Measurements from ENCODE around the gene LCN6. TPM values are rescaled to one million over a fixed set of nuclear protein-coding genes. Genes with fewer than 3 reads are reported as not detected.
A peak's percentile ranks its signal among the peaks of the same experiment; 100 is the strongest.

Gene LCN6
- total and polyA plus RNA-seq, 2 of the 13 experiments (the other 11 are each of a cell fraction or from before 2014, with no cell fraction given), result not detected

- TF ChIP-seq, protein P1, sequence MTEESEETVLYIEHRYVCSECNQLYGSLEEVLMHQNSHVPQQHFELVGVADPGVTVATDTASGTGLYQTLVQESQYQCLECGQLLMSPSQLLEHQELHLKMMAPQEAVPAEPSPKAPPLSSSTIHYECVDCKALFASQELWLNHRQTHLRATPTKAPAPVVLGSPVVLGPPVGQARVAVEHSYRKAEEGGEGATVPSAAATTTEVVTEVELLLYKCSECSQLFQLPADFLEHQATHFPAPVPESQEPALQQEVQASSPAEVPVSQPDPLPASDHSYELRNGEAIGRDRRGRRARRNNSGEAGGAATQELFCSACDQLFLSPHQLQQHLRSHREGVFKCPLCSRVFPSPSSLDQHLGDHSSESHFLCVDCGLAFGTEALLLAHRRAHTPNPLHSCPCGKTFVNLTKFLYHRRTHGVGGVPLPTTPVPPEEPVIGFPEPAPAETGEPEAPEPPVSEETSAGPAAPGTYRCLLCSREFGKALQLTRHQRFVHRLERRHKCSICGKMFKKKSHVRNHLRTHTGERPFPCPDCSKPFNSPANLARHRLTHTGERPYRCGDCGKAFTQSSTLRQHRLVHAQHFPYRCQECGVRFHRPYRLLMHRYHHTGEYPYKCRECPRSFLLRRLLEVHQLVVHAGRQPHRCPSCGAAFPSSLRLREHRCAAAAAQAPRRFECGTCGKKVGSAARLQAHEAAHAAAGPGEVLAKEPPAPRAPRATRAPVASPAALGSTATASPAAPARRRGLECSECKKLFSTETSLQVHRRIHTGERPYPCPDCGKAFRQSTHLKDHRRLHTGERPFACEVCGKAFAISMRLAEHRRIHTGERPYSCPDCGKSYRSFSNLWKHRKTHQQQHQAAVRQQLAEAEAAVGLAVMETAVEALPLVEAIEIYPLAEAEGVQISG (CRISPR knock-in tag; IDR thresholded peaks at IDR 0.05), result peak; percentile 45; the same call in 1 of the 2 replicates
- TF ChIP-seq CEBPG (CRISPR knock-in tag; IDR thresholded peaks at IDR 0.05), result peak; percentile 28
- TF ChIP-seq ZFY (CRISPR knock-in tag; IDR thresholded peaks at IDR 0.05), result peak; percentile 59
- peak; percentile 51; the same call in 1 of the 2 replicates for TF ChIP-seq ZNF788 (CRISPR knock-in tag; IDR thresholded peaks at IDR 0.05; ENCODE audit: borderline replicate concordance)
- TF ChIP-seq FOXO1 (CRISPR knock-in tag; IDR thresholded peaks at IDR 0.05), result peak; percentile 67; the same call in 1 of the 2 replicates
- TF ChIP-seq BCL6 (CRISPR knock-in tag; IDR thresholded peaks at IDR 0.05), result peak; percentile 37; the same call in 1 of the 2 replicates
- TF ChIP-seq, protein P2, sequence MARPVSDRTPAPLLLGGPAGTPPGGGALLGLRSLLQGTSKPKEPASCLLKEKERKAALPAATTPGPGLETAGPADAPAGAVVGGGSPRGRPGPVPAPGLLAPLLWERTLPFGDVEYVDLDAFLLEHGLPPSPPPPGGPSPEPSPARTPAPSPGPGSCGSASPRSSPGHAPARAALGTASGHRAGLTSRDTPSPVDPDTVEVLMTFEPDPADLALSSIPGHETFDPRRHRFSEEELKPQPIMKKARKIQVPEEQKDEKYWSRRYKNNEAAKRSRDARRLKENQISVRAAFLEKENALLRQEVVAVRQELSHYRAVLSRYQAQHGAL (CRISPR knock-in tag; IDR thresholded peaks at IDR 0.05; ENCODE audit: not compliant biosample characterization), result peak; percentile 75
- TF ChIP-seq HMG20B (CRISPR knock-in tag; conservative IDR thresholded peaks at IDR 0.05), result peak; percentile 27; the same call in 1 of the 2 replicates
- TF ChIP-seq, protein P3, sequence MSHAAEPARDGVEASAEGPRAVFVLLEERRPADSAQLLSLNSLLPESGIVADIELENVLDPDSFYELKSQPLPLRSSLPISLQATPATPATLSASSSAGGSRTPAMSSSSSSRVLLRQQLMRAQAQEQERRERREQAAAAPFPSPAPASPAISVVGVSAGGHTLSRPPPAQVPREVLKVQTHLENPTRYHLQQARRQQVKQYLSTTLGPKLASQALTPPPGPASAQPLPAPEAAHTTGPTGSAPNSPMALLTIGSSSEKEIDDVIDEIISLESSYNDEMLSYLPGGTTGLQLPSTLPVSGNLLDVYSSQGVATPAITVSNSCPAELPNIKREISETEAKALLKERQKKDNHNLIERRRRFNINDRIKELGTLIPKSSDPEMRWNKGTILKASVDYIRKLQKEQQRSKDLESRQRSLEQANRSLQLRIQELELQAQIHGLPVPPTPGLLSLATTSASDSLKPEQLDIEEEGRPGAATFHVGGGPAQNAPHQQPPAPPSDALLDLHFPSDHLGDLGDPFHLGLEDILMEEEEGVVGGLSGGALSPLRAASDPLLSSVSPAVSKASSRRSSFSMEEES (CRISPR knock-in tag; IDR thresholded peaks at IDR 0.05), result peak; percentile 27
- TF ChIP-seq PHF21A (CRISPR knock-in tag; IDR thresholded peaks at IDR 0.05), result peak; percentile 77
- TF ChIP-seq KDM2A (CRISPR knock-in tag; IDR thresholded peaks at IDR 0.05; ENCODE audit: borderline replicate concordance, low read depth), result peak; percentile 32; the same call in 1 of the 2 replicates
- TF ChIP-seq TP53 (CRISPR knock-in tag; conservative IDR thresholded peaks at IDR 0.05), result 0 out of 2 replicates have a peak, but pooled peaks have one; percentile 39
- peak; percentile 74; the same call in 1 of the 2 replicates for TF ChIP-seq RBFOX2 (IDR thresholded peaks at IDR 0.05; ENCODE audit: low read depth, low read length)
- peak; percentile 27; the same call in 1 of the 2 replicates for TF ChIP-seq ZNF343 (CRISPR knock-in tag; IDR thresholded peaks at IDR 0.05)
- TF ChIP-seq GATA4 (IDR thresholded peaks at IDR 0.05; ENCODE audit: borderline replicate concordance, low read depth), result peak; percentile 85; the same call in 1 of the 2 replicates
- peak; percentile 96 for TF ChIP-seq TBX2 (CRISPR knock-in tag; IDR thresholded peaks at IDR 0.05; ENCODE audit: borderline replicate concordance)
- TF ChIP-seq ZFP1 (CRISPR knock-in tag; IDR thresholded peaks at IDR 0.05), result peak; percentile 96
- TF ChIP-seq SAP130 (CRISPR knock-in tag; IDR thresholded peaks at IDR 0.05; ENCODE audit: low read depth), result peak; percentile 67; the same call in 1 of the 2 replicates
- 0 out of 2 replicates have a peak, but pooled peaks have one; percentile 44 for TF ChIP-seq PRDM4 (CRISPR knock-in tag; IDR thresholded peaks at IDR 0.05; ENCODE audit: borderline replicate concordance)
Measured at GRCh38 chr9:136788644-136789522, 40.6 kb upstream of the LCN6 start (continued).
